Esophagus muscularis mucosa (tissue), 4 donors: Measurements from ENCODE around the gene ACAA2. TPM values are rescaled to one million over a fixed set of nuclear protein-coding genes. Genes with fewer than 3 reads are reported as not detected.

Experiments used
- DNase-seq: peaks from one replicate; pipeline ENCODE4 v3.0.0-alpha.2; 2017; ENCODE audit errors: extremely low spot score
- H3K27ac ChIP-seq, 4 donors: fragments of 200-600 bp; sonication (generic); replicated peaks in 1 of 4; 1 replicate in 3 of 4; 2 replicates in 1 of 4; pipeline ENCODE4 v1.5.1; 2016 to 2019; ENCODE audit warnings: mild to moderate bottlenecking in 1 of 4
- H3K27me3 ChIP-seq, 4 donors: fragments of 200-600 bp; sonication (generic); one replicate each; pipeline versions ENCODE4 v1.5.1 to v1.6.0; 2016 to 2019
- H3K36me3 ChIP-seq, 4 donors: fragments of 200-600 bp; sonication (generic); one replicate each; pipeline ENCODE4 v1.5.1; 2016 to 2019
- H3K4me1 ChIP-seq, 4 donors: fragments of 200-600 bp; sonication (generic); one replicate each; pipeline ENCODE4 v1.5.1; 2016 to 2019
- H3K4me3 ChIP-seq, 4 donors: fragments of 200-600 bp; sonication (generic); 1 replicate in 2 of 4; 2 replicates in 2 of 4; pipeline ENCODE4 v1.5.1; 2016 to 2019; ENCODE audit warnings: mild to moderate bottlenecking in 4 of 4, moderate library complexity in 1 of 4
- H3K9me3 ChIP-seq, 4 donors: fragments of 200-600 bp; sonication (generic); 1 replicate in 3 of 4; 2 replicates in 1 of 4; pipeline ENCODE4 v1.5.1; 2016 to 2019
- CTCF ChIP-seq, 3 experiments: fragments of 200-600 bp in 2 of 3; fragments of 450-650 bp in 1 of 3; sonication (generic) in 2 of 3; IDR thresholded peaks; one replicate each; pipeline ENCODE4 v1.5.1; 2017 to 2019; ENCODE audit warnings: antibody characterized with exemption in 3 of 3, mild to moderate bottlenecking in 2 of 3, moderate library complexity in 1 of 3
- EP300 ChIP-seq: sonication (generic); formaldehyde crosslinking; IDR thresholded peaks from one replicate; pipeline ENCODE4 v1.6.1; 2017; ENCODE audit warnings: antibody characterized with exemption
- POLR2A ChIP-seq: fragments of 450-650 bp; IDR thresholded peaks from one replicate; pipeline ENCODE4 v1.6.1; 2017; ENCODE audit warnings: antibody characterized with exemption, moderate library complexity, mild to moderate bottlenecking, low read depth
- POLR2AphosphoS5 ChIP-seq, 2 donors: sonication (generic); formaldehyde crosslinking; IDR thresholded peaks; one replicate each; pipeline ENCODE4 v1.6.1; 2017; ENCODE audit warnings: antibody characterized with exemption in 2 of 2
- WGBS: methylation state at CpG from one replicate; pipeline ENCODE4 v1.1.5; 2018; 5-methylcytosine and 5-hydroxymethylcytosine counted together
- intact Hi-C: fragments of 100-400 bp; cut with DNase I; formaldehyde crosslinking; loops from one replicate; pipeline ENCODE4 v1.15.1; 2023
- total RNA-seq, 4 donors: library from RNA; depleted of rRNA; stranded (reverse); fragments of >200 nt; gene quantifications; one replicate each; pipeline versions ENCODE4 v1.1.0 to v1.2.1, GENCODE V29; 2016

The ACAA2 gene
- total RNA-seq, 4 donors from 2014 or later, result 46.9 to 101 (median 73.9) TPM

- Histone ChIP-seq H3K4me3 (no peak overlapping the region), H3K27me3 (no peaks in the 10 kb centered on the region), H3K27ac (no peak overlapping the region), H3K9me3 (no peaks in the 10 kb centered on the region), H3K36me3 (no peaks in the 10 kb centered on the region), H3K4me1 (no peaks in the 10 kb centered on the region)
- no peak for DNase-seq
- intact Hi-C loops, result no loop called here
- 89% methylated on average over 23 of the region's 23 CpGs for WGBS
- TF ChIP-seq POLR2AphosphoS5 (IDR thresholded peaks at IDR 0.05), result no peak
- no peak for TF ChIP-seq EP300
- TF ChIP-seq POLR2A, result no peak
- TF ChIP-seq CTCF (IDR thresholded peaks at IDR 0.05), result no peak
Observed at GRCh38 chr18:49757513-49758262, 55.6 kb downstream of the ACAA2 start.

- 93% methylated on average over 8 of the region's 9 CpGs for WGBS
Observed at GRCh38 chr18:49756671-49757362, 56.5 kb downstream of the ACAA2 start.

GRCh38 chr18:49756135-49756534, 57.2 kb downstream of the ACAA2 start:
- H3K4me1 ChIP-seq, result no peaks in the 10 kb centered on the region
- H3K9me3 ChIP-seq, result no peaks in the 10 kb centered on the region
- 68% methylated on average over 6 of the region's 6 CpGs for WGBS
- H3K27me3 ChIP-seq, result no peaks in the 10 kb centered on the region
- no peak for TF ChIP-seq POLR2A
- no peak for TF ChIP-seq CTCF (IDR thresholded peaks at IDR 0.05)
- no peak for TF ChIP-seq EP300
- TF ChIP-seq POLR2AphosphoS5 (IDR thresholded peaks at IDR 0.05), result no peak
- H3K4me3 ChIP-seq, result no peak overlapping the region
- H3K36me3 ChIP-seq, result no peaks in the 10 kb centered on the region
- H3K27ac ChIP-seq, result no peak overlapping the region
- intact Hi-C loops, result no loop called here
- no peak for DNase-seq

More at GRCh38 chr18:49756671-49757362, 56.5 kb downstream of the ACAA2 start:
- no peak for DNase-seq
- no peaks in the 10 kb centered on the region for H3K4me1 ChIP-seq
- no peaks in the 10 kb centered on the region for H3K36me3 ChIP-seq
- TF ChIP-seq POLR2A, result no peak
- TF ChIP-seq CTCF (IDR thresholded peaks at IDR 0.05), result no peak
- TF ChIP-seq POLR2AphosphoS5 (IDR thresholded peaks at IDR 0.05), result no peak
- TF ChIP-seq EP300, result no peak
- no peak overlapping the region for H3K27ac ChIP-seq
- no peaks in the 10 kb centered on the region for H3K9me3 ChIP-seq
- no peak overlapping the region for H3K4me3 ChIP-seq
- intact Hi-C loops, result no loop called here
- no peaks in the 10 kb centered on the region for H3K27me3 ChIP-seq

GRCh38 chr18:49755489-49755888, 57.8 kb downstream of the ACAA2 start:
- TF ChIP-seq EP300, result no peak
- TF ChIP-seq CTCF (IDR thresholded peaks at IDR 0.05), result no peak
- no peak for TF ChIP-seq POLR2AphosphoS5 (IDR thresholded peaks at IDR 0.05)
- TF ChIP-seq POLR2A, result no peak
- WGBS, result 93% methylated on average over 6 of the region's 6 CpGs
- Histone ChIP-seq H3K36me3 (no peaks in the 10 kb centered on the region), H3K27me3 (no peaks in the 10 kb centered on the region), H3K9me3 (no peaks in the 10 kb centered on the region), H3K27ac (no peak overlapping the region), H3K4me1 (no peaks in the 10 kb centered on the region), H3K4me3 (no peak overlapping the region)
- DNase-seq, result no peak
- intact Hi-C loops, result no loop called here
